ENCODE data around the gene CATSPER4.

DNA sequence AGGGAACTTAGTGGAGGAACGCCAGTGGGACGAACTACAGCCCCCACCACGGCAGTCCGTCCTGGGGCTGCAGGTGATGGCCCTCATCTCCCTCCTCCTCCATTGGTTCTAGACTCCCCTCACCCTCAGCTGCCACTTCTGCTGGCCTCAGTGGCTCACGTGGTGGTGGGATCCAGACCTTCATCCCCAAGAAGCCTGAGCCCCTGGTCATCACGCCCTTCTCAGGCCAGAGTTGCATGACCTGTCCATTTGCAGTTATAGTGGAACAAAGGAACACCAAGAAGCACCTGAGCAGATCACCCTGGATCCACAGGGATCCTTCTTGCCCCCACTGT, 44.5 kb upstream of the CATSPER4 start:
- TF ChIP-seq, protein P1, sequence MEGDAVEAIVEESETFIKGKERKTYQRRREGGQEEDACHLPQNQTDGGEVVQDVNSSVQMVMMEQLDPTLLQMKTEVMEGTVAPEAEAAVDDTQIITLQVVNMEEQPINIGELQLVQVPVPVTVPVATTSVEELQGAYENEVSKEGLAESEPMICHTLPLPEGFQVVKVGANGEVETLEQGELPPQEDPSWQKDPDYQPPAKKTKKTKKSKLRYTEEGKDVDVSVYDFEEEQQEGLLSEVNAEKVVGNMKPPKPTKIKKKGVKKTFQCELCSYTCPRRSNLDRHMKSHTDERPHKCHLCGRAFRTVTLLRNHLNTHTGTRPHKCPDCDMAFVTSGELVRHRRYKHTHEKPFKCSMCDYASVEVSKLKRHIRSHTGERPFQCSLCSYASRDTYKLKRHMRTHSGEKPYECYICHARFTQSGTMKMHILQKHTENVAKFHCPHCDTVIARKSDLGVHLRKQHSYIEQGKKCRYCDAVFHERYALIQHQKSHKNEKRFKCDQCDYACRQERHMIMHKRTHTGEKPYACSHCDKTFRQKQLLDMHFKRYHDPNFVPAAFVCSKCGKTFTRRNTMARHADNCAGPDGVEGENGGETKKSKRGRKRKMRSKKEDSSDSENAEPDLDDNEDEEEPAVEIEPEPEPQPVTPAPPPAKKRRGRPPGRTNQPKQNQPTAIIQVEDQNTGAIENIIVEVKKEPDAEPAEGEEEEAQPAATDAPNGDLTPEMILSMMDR (tag by site-specific recombination; IDR thresholded peaks at IDR 0.05) = no peak
- no peak for TF ChIP-seq ZNF19 (tag by site-specific recombination; IDR thresholded peaks at IDR 0.05; ENCODE audit: low read depth)
- TF ChIP-seq, protein P2, sequence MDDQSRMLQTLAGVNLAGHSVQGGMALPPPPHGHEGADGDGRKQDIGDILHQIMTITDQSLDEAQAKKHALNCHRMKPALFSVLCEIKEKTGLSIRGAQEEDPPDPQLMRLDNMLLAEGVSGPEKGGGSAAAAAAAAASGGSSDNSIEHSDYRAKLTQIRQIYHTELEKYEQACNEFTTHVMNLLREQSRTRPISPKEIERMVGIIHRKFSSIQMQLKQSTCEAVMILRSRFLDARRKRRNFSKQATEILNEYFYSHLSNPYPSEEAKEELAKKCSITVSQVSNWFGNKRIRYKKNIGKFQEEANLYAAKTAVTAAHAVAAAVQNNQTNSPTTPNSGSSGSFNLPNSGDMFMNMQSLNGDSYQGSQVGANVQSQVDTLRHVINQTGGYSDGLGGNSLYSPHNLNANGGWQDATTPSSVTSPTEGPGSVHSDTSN (CRISPR knock-in tag; IDR thresholded peaks at IDR 0.05) = no peak
- no peak for TF ChIP-seq ZNF350 (tag by site-specific recombination; IDR thresholded peaks at IDR 0.05)
- no peak for TF ChIP-seq EGR2 (tag by site-specific recombination; IDR thresholded peaks at IDR 0.05; ENCODE audit: low read depth)
- TF ChIP-seq ZNF747 (tag by site-specific recombination; IDR thresholded peaks at IDR 0.05) = no peak
- no peak for TF ChIP-seq ZFP69B (tag by site-specific recombination; IDR thresholded peaks at IDR 0.05)
- no peak for TF ChIP-seq ZNF16 (tag by site-specific recombination; IDR thresholded peaks at IDR 0.05; ENCODE audit: low read depth)

All from HEK293 (cell line).